Measurements from ENCODE around the gene CELF4. TPM values are rescaled to one million over a fixed set of nuclear protein-coding genes. Genes with fewer than 3 reads are reported as not detected.

Gene CELF4
- total and polyA plus RNA-seq, 2 donors (not counting 3 experiments of a cell fraction or from before 2014, with no cell fraction given) = not detected

GRCh38 chr18:37533647-37534584 is 31.7 kb downstream of the CELF4 start:
- H3K4me2 ChIP-seq (ENCODE audit: insufficient read depth, low read length) = no peak overlapping the region
- no peaks in the 10 kb centered on the region for H3K36me3 ChIP-seq (ENCODE audit: control insufficient read depth in 2 of 2, extremely low read depth in 1 of 2, insufficient read depth in 2 of 2, low read length in 2 of 2)
- TF ChIP-seq FOS (IDR thresholded peaks at IDR 0.05; ENCODE audit: borderline replicate concordance, insufficient read depth, low read length) = no peak
- TF ChIP-seq GATA2 (IDR thresholded peaks at IDR 0.05; ENCODE audit: insufficient read depth, insufficient read length, low read depth, low read length) = no peak
- TF ChIP-seq MYC (IDR thresholded peaks at IDR 0.05; ENCODE audit: low read depth, low read length) = no peak
- TF ChIP-seq, protein P1, sequence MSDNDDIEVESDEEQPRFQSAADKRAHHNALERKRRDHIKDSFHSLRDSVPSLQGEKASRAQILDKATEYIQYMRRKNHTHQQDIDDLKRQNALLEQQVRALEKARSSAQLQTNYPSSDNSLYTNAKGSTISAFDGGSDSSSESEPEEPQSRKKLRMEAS (IDR thresholded peaks at IDR 0.05; ENCODE audit: insufficient read depth, insufficient read length) = no peak
- TF ChIP-seq, protein P2, sequence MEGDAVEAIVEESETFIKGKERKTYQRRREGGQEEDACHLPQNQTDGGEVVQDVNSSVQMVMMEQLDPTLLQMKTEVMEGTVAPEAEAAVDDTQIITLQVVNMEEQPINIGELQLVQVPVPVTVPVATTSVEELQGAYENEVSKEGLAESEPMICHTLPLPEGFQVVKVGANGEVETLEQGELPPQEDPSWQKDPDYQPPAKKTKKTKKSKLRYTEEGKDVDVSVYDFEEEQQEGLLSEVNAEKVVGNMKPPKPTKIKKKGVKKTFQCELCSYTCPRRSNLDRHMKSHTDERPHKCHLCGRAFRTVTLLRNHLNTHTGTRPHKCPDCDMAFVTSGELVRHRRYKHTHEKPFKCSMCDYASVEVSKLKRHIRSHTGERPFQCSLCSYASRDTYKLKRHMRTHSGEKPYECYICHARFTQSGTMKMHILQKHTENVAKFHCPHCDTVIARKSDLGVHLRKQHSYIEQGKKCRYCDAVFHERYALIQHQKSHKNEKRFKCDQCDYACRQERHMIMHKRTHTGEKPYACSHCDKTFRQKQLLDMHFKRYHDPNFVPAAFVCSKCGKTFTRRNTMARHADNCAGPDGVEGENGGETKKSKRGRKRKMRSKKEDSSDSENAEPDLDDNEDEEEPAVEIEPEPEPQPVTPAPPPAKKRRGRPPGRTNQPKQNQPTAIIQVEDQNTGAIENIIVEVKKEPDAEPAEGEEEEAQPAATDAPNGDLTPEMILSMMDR (IDR thresholded peaks at IDR 0.05; ENCODE audit: extremely low read depth in 1 of 2, insufficient read depth in 1 of 2, low read depth in 1 of 2, low read length in 2 of 2) = no peak
- TF ChIP-seq EZH2 (IDR thresholded peaks at IDR 0.05; ENCODE audit: borderline replicate concordance, low read depth, low read length, severe bottlenecking) = no peak
- no peak for TF ChIP-seq POLR2AphosphoS5 (IDR thresholded peaks at IDR 0.05; ENCODE audit: insufficient read depth, low read depth, low read length)
- no peaks in the 10 kb centered on the region for H3K4me1 ChIP-seq (ENCODE audit: control insufficient read depth, extremely low read depth, insufficient read depth, low read length)
- FAIRE-seq = no peak
- H2AFZ ChIP-seq (ENCODE audit: low read depth, low read length) = no peak overlapping the region
- H3K9ac ChIP-seq (replicated peaks; ENCODE audit: extremely low read depth, insufficient read depth, low read length) = no peak overlapping the region
- BruUV-seq (replicated peaks) = no TSS peak
- H3K79me2 ChIP-seq (ENCODE audit: control insufficient read depth, insufficient read depth, low read length) = no peaks in the 10 kb centered on the region
- dilution Hi-C loops (cut with MboI; ENCODE audit: extremely low pct_ligation_motif_present, low sequenced_read_pairs) = no loop called here
- H3K27ac ChIP-seq (ENCODE audit: insufficient read depth, low read depth, low read length) = no peak overlapping the region
- no peaks in the 10 kb centered on the region for H3K9me3 ChIP-seq (replicated peaks; ENCODE audit: control insufficient read depth, insufficient read depth, low read length)
- no peak for DNase-seq (ENCODE audit: low read depth, low spot score)
- no peaks in the 10 kb centered on the region for H3K9me1 ChIP-seq (replicated peaks; ENCODE audit: control insufficient read depth, extremely low read depth, insufficient read depth, low read length)
- intact Hi-C loops (cut with micrococcal nuclease) = no loop called here
- H3K27me3 ChIP-seq (ENCODE audit: control insufficient read depth in 2 of 2, insufficient read depth in 2 of 2, low read length in 2 of 2) = peaks cover 5 to 7% of the 10 kb centered on the region in 2 experiments
- H4K20me1 ChIP-seq (replicated peaks; ENCODE audit: control insufficient read depth, extremely low read depth, insufficient read depth, low read length) = no peaks in the 10 kb centered on the region
- ChIA-PET POLR2A (no interaction called here), CTCF (interaction anchor here (1.7 to 2.3 kb wide), 2 partner anchors 148 to 592 kb away, joined by 8 to 9 read pairs; no protein-coding TSS in a partner anchor)
- no peak overlapping the region for H3K4me3 ChIP-seq (replicated peaks in 1 of 3; ENCODE audit: insufficient read depth in 1 of 3, low read depth in 1 of 3, low read length in 3 of 3)
